Keratinocyte (primary cell): ENCODE results near the gene MYO1G. TPM values are rescaled to one million over a fixed set of nuclear protein-coding genes. Genes with fewer than 3 reads are reported as not detected.

Experiments used
- DNase-seq: peaks from one replicate; pipeline ENCODE4 v3.0.0-alpha.2; 2011; ENCODE audit warnings: low read depth, missing footprints, low spot score
- FAIRE-seq: peaks from 2 replicates; lab custom pipeline; 2011; peaks lifted over from hg19 to GRCh38; lab: Jason Lieb, UNC
- H2AFZ ChIP-seq: 2 replicates; pipeline ENCODE4 v1.6.0; 2012; ENCODE audit warnings: low read length, control low read depth, inconsistent platforms; ENCODE audit not compliant: control insufficient read depth
- H3K27ac ChIP-seq: 2 replicates; pipeline ENCODE4 v1.5.1; 2011; ENCODE audit warnings: low read length; ENCODE audit not compliant: control insufficient read depth, insufficient read depth
- H3K27me3 ChIP-seq: 3 replicates; pipeline ENCODE4 v1.6.0; 2011; ENCODE audit warnings: low read length; ENCODE audit not compliant: control insufficient read depth, insufficient read depth; ENCODE audit errors: extremely low read depth
- H3K36me3 ChIP-seq, 2 experiments: 2 replicates in 1 of 2; 3 replicates in 1 of 2; pipeline ENCODE4 v1.5.1; 2011; ENCODE audit warnings: low read length in 2 of 2, mild to moderate bottlenecking in 1 of 2; ENCODE audit not compliant: control insufficient read depth in 2 of 2, insufficient read depth in 2 of 2; ENCODE audit errors: extremely low read depth in 1 of 2
- H3K4me1 ChIP-seq: 3 replicates; pipeline ENCODE4 v1.5.1; 2011; ENCODE audit warnings: low read length; ENCODE audit not compliant: control insufficient read depth, insufficient read depth; ENCODE audit errors: extremely low read depth
- H3K4me2 ChIP-seq: 3 replicates; pipeline ENCODE4 v1.6.0; 2011; ENCODE audit warnings: low read depth, low read length; ENCODE audit not compliant: control insufficient read depth, insufficient read depth; ENCODE audit errors: extremely low read depth
- H3K4me3 ChIP-seq, 3 experiments: fragments of 200-600 bp in 1 of 3; sonication (generic) in 1 of 3; 2 replicates in 2 of 3; 3 replicates in 1 of 3; pipeline ENCODE4 v1.5.1; 2011 to 2016; ENCODE audit warnings: low read length in 3 of 3, mild to moderate bottlenecking in 3 of 3, control low read depth in 2 of 3, inconsistent platforms in 1 of 3, low read depth in 1 of 3, mixed read lengths in 1 of 3, mixed run types in 1 of 3, moderate library complexity in 1 of 3; ENCODE audit not compliant: control insufficient read depth in 2 of 3, insufficient read depth in 2 of 3; ENCODE audit errors: extremely low read depth in 1 of 3
- H3K79me2 ChIP-seq: 2 replicates; pipeline ENCODE4 v1.6.0; 2012; ENCODE audit warnings: low read length; ENCODE audit not compliant: control insufficient read depth, insufficient read depth
- H3K9ac ChIP-seq: 3 replicates; pipeline ENCODE4 v1.6.0; 2011; ENCODE audit warnings: low read length; ENCODE audit not compliant: control insufficient read depth, insufficient read depth; ENCODE audit errors: extremely low read depth
- H3K9me1 ChIP-seq: 3 replicates; pipeline ENCODE4 v1.6.0; 2011; ENCODE audit warnings: low read length; ENCODE audit not compliant: control insufficient read depth, insufficient read depth; ENCODE audit errors: extremely low read depth
- H3K9me3 ChIP-seq: 2 replicates; pipeline ENCODE4 v1.5.1; 2012; ENCODE audit warnings: low read depth, low read length; ENCODE audit not compliant: control insufficient read depth
- H4K20me1 ChIP-seq: 3 replicates; pipeline ENCODE4 v1.6.0; 2011; ENCODE audit warnings: low read length; ENCODE audit not compliant: control insufficient read depth, insufficient read depth; ENCODE audit errors: extremely low read depth
- CTCF ChIP-seq, 3 experiments: IDR thresholded peaks in 1 of 3; conservative IDR thresholded peaks in 1 of 3; optimal IDR thresholded peaks in 1 of 3; 2 replicates in 2 of 3; 3 replicates in 1 of 3; pipeline versions ENCODE3 to v1.5.1; 2011; ENCODE audit warnings: low read length in 3 of 3, mild to moderate bottlenecking in 3 of 3, moderate library complexity in 2 of 3, control low read depth in 1 of 3, inconsistent platforms in 1 of 3; ENCODE audit not compliant: insufficient read depth in 2 of 3; ENCODE audit errors: extremely low read depth in 1 of 3
- EZH2 ChIP-seq: IDR thresholded peaks from one replicate; pipeline ENCODE4 v1.6.1; 2012; ENCODE audit warnings: inconsistent platforms, mild to moderate bottlenecking, low read length, moderate library complexity
- dilution Hi-C: fragments of 300-500 bp; cut with MboI; formaldehyde crosslinking; loops from one replicate; pipeline ENCODE4 v1.7.0; 2020; ENCODE audit warnings: low sequenced_read_pairs; ENCODE audit not compliant: extremely low pct_ligation_motif_present
- polyA plus RNA-seq, 5 experiments: library from polyadenylated mRNA; depleted of rRNA in 3 of 5; stranded (reverse) in 3 of 5; stranded (forward) in 1 of 5; unstranded in 1 of 5; fragments of >200 nt; gene quantifications; 1 replicate in 1 of 5; 2 replicates in 3 of 5; 3 replicates in 1 of 5; pipeline versions ENCODE4 v1.2.1 to v1.2.3, GENCODE V29; 2011 to 2012; ENCODE audit warnings: missing spikeins in 2 of 5, low read depth in 1 of 5, low replicate concordance in 1 of 5

The MYO1G gene
- polyA plus RNA-seq, 1 donor (not counting 4 experiments of a cell fraction or from before 2014, with no cell fraction given): 0.03 TPM

- Histone ChIP-seq H3K9ac (no peak overlapping the region), H3K36me3 (peaks cover 20 to 33% of the 10 kb centered on the region in 2 experiments), H3K27me3 (no peaks in the 10 kb centered on the region), H3K4me1 (peaks cover 37% of the 10 kb centered on the region), H3K9me3 (no peaks in the 10 kb centered on the region), H4K20me1 (peaks cover 20% of the 10 kb centered on the region), H3K79me2 (peaks cover 38% of the 10 kb centered on the region), H3K9me1 (no peaks in the 10 kb centered on the region), H3K4me2 (no peak overlapping the region), H3K4me3 (peak overlapping the region in 1 of 3 experiments; percentile 77), H3K27ac (no peak overlapping the region), H2AFZ (no peak overlapping the region)
- TF ChIP-seq EZH2 (no peak), CTCF (optimal IDR thresholded peaks at IDR 0.05 in 1 of 3, IDR thresholded peaks at IDR 0.05 in 1 of 3, conservative IDR thresholded peaks at IDR 0.05 in 1 of 3; ENCODE audit: extremely low read depth in 1 of 3, insufficient read depth in 2 of 3, low read length in 3 of 3) (no peak)
- FAIRE-seq (no peak), DNase-seq (no peak)
- dilution Hi-C loops: no loop called here
These were observed 8.6 kb upstream of the MYO1G start for GRCh38 chr7:44987457-44987856.

- H2AFZ ChIP-seq: peak overlapping the region; percentile 79
- H3K4me2 ChIP-seq: peak overlapping the region; percentile 99
- H3K36me3 ChIP-seq: peaks cover 21 to 37% of the 10 kb centered on the region in 2 experiments
- FAIRE-seq: peak; percentile 44
- H3K4me1 ChIP-seq: peaks cover 36% of the 10 kb centered on the region
- H3K27ac ChIP-seq: peak overlapping the region; percentile 98
- no peaks in the 10 kb centered on the region for H3K9me1 ChIP-seq
- peaks cover 20% of the 10 kb centered on the region for H4K20me1 ChIP-seq
- no peak for TF ChIP-seq CTCF (optimal IDR thresholded peaks at IDR 0.05 in 1 of 3, IDR thresholded peaks at IDR 0.05 in 1 of 3, conservative IDR thresholded peaks at IDR 0.05 in 1 of 3; ENCODE audit: extremely low read depth in 1 of 3, insufficient read depth in 2 of 3, low read length in 3 of 3)
- no peak for TF ChIP-seq EZH2
- dilution Hi-C loops: no loop called here
- no peaks in the 10 kb centered on the region for H3K9me3 ChIP-seq
- H3K27me3 ChIP-seq: no peaks in the 10 kb centered on the region
- peaks cover 39% of the 10 kb centered on the region for H3K79me2 ChIP-seq
- DNase-seq: peak; percentile 88
- peak overlapping the region; percentile 77 to 100 (median 99) for H3K4me3 ChIP-seq
- H3K9ac ChIP-seq: peak overlapping the region; percentile 100
These were observed 7.6 kb upstream of the MYO1G start for GRCh38 chr7:44986218-44987053.
